Liver (tissue), 9 donors: Measurements from ENCODE around the gene ZSWIM2. TPM values are rescaled to one million over a fixed set of nuclear protein-coding genes. Genes with fewer than 3 reads are reported as not detected.

ENCODE experiments used
- DNase-seq: peaks from one replicate; pipeline ENCODE4 v3.0.0-alpha.2; 2017; ENCODE audit warnings: low spot score
- H3K27ac ChIP-seq, 2 donors: one replicate each; pipeline ENCODE4 v1.7.0; 2013; ENCODE audit warnings: inconsistent platforms in 2 of 2, low read length in 2 of 2, control low read depth in 1 of 2, low read depth in 1 of 2, mild to moderate bottlenecking in 1 of 2
- H3K27me3 ChIP-seq, 4 donors: one replicate each; pipeline versions ENCODE4 v1.6.1 to v1.7.0; 2013; ENCODE audit warnings: low read length in 3 of 4, inconsistent platforms in 1 of 4, mild to moderate bottlenecking in 1 of 4, moderate library complexity in 1 of 4; ENCODE audit not compliant: control insufficient read depth in 4 of 4, insufficient read depth in 4 of 4
- H3K36me3 ChIP-seq, 4 donors: one replicate each; pipeline versions ENCODE4 v1.6.1 to v1.7.0; 2013; ENCODE audit warnings: low read length in 3 of 4, mild to moderate bottlenecking in 3 of 4, low read depth in 1 of 4, moderate library complexity in 1 of 4; ENCODE audit not compliant: control insufficient read depth in 4 of 4, insufficient read depth in 3 of 4
- H3K4me1 ChIP-seq, 4 donors: one replicate each; pipeline versions ENCODE4 v1.6.1 to v1.7.0; 2013; ENCODE audit warnings: low read length in 3 of 4, mild to moderate bottlenecking in 3 of 4, moderate library complexity in 1 of 4; ENCODE audit not compliant: control insufficient read depth in 4 of 4, insufficient read depth in 4 of 4
- H3K4me3 ChIP-seq, 3 donors: one replicate each; pipeline versions ENCODE4 v1.6.1 to v1.7.0; 2013; ENCODE audit warnings: low read length in 3 of 3, control low read depth in 1 of 3, low read depth in 1 of 3, mild to moderate bottlenecking in 1 of 3
- H3K9ac ChIP-seq, 2 donors: one replicate each; pipeline ENCODE4 v1.7.0; 2013; ENCODE audit warnings: low read length in 2 of 2, mild to moderate bottlenecking in 2 of 2, moderate library complexity in 2 of 2, control low read depth in 1 of 2, low read depth in 1 of 2
- H3K9me3 ChIP-seq, 4 donors: one replicate each; pipeline versions ENCODE4 v1.6.1 to v1.7.0; 2013; ENCODE audit warnings: low read length in 3 of 4; ENCODE audit not compliant: control insufficient read depth in 4 of 4
- ATF3 ChIP-seq: IDR thresholded peaks from 2 replicates; pipeline ENCODE4 v1.6.1; 2016; ENCODE audit warnings: antibody characterized with exemption
- CTCF ChIP-seq: fragments of 150-350 bp; IDR thresholded peaks from 2 replicates; pipeline ENCODE4 v1.5.1; 2017; ENCODE audit warnings: improper control_type of control experiment, low read depth, low read length; ENCODE audit not compliant: missing input control
- EGR1 ChIP-seq, 2 donors: IDR thresholded peaks; 2 replicates each; pipeline ENCODE4 v1.6.1; 2016 to 2018; ENCODE audit warnings: antibody characterized with exemption in 2 of 2, low read depth in 2 of 2
- FOXA1 ChIP-seq: IDR thresholded peaks from 2 replicates; pipeline ENCODE4 v1.6.1; 2016; ENCODE audit warnings: antibody characterized with exemption
- FOXA2 ChIP-seq: IDR thresholded peaks from 2 replicates; pipeline ENCODE4 v1.6.1; 2016; ENCODE audit warnings: antibody characterized with exemption
- GABPA ChIP-seq, 2 donors: IDR thresholded peaks in 1 of 2; conservative IDR thresholded peaks in 1 of 2; 2 replicates each; pipeline ENCODE4 v1.6.1; 2016; ENCODE audit warnings: antibody characterized with exemption in 2 of 2, mild to moderate bottlenecking in 1 of 2, moderate library complexity in 1 of 2
- HNF4A ChIP-seq, 2 donors: conservative IDR thresholded peaks; 2 replicates each; pipeline ENCODE4 v1.6.1; 2016; ENCODE audit warnings: antibody characterized with exemption in 2 of 2, mild to moderate bottlenecking in 2 of 2
- HNF4G ChIP-seq: IDR thresholded peaks from 2 replicates; pipeline ENCODE4 v1.6.1; 2016; ENCODE audit warnings: antibody characterized with exemption
- JUND ChIP-seq, 2 donors: IDR thresholded peaks; 2 replicates each; pipeline ENCODE4 v1.6.1; 2016; ENCODE audit warnings: antibody characterized with exemption in 2 of 2
- MAX ChIP-seq: IDR thresholded peaks from 2 replicates; pipeline ENCODE4 v1.6.1; 2016; ENCODE audit warnings: antibody characterized with exemption
- NR2F2 ChIP-seq: IDR thresholded peaks from 2 replicates; pipeline ENCODE4 v1.6.1; 2016; ENCODE audit warnings: antibody characterized with exemption
- RAD21 ChIP-seq, 2 donors: IDR thresholded peaks; 2 replicates each; pipeline ENCODE4 v1.6.1; 2016; ENCODE audit warnings: antibody characterized with exemption in 2 of 2, mild to moderate bottlenecking in 2 of 2
- REST ChIP-seq: IDR thresholded peaks from 2 replicates; pipeline ENCODE4 v1.6.1; 2016; ENCODE audit warnings: antibody characterized with exemption, mild to moderate bottlenecking
- RXRA ChIP-seq, 2 donors: IDR thresholded peaks; 2 replicates each; pipeline ENCODE4 v1.6.1; 2017 to 2018; ENCODE audit warnings: antibody characterized with exemption in 2 of 2, mild to moderate bottlenecking in 1 of 2
- SP1 ChIP-seq: IDR thresholded peaks from 2 replicates; pipeline ENCODE4 v1.6.1; 2018; ENCODE audit warnings: antibody characterized with exemption, mild to moderate bottlenecking
- TAF1 ChIP-seq: conservative IDR thresholded peaks from 2 replicates; pipeline ENCODE4 v1.6.1; 2016; ENCODE audit warnings: antibody characterized with exemption, mild to moderate bottlenecking
- YY1 ChIP-seq: IDR thresholded peaks from 2 replicates; pipeline ENCODE4 v1.6.1; 2016; ENCODE audit warnings: antibody characterized with exemption, mild to moderate bottlenecking
- ZBTB33 ChIP-seq: IDR thresholded peaks from 2 replicates; pipeline ENCODE4 v1.6.1; 2016; ENCODE audit warnings: antibody characterized with exemption
- WGBS: extraction: QIAGEN DNeasy Blood & Tissue Kit; methylation state at CpG from one replicate; pipeline ENCODE4 v1.1.7; 2013; 5-methylcytosine and 5-hydroxymethylcytosine counted together
- polyA plus RNA-seq, 2 donors: library from polyadenylated mRNA; stranded (reverse) in 1 of 2; unstranded in 1 of 2; fragments of 200-250 nt in 1 of 2; fragments of >200 nt in 1 of 2; fragmentation: Nextera tagmentation in 1 of 2; extraction: Ambion mirVana in 1 of 2; gene quantifications; one replicate each; pipeline versions ENCODE4 v1.2.1 to v1.2.3, GENCODE V29; 2013 to 2015
- total RNA-seq, 2 donors: library from RNA; depleted of rRNA; stranded (reverse); fragments of >200 nt; gene quantifications; one replicate each; pipeline ENCODE4 v1.2.3, GENCODE V29; 2014
- donor health status: healthy.
- donor health status: healthy.
- donor health status: healthy.
- donor health status: healthy.
- donor health status: healthy.

Gene ZSWIM2
- total and polyA plus RNA-seq, 4 donors, result not detected

- Histone ChIP-seq H3K9me3 (no peaks in the 10 kb centered on the region), H3K4me1 (no peaks in the 10 kb centered on the region), H3K27me3 (no peaks in the 10 kb centered on the region), H3K27ac (no peak overlapping the region), H3K9ac (no peak overlapping the region), H3K36me3 (no peaks in the 10 kb centered on the region), H3K4me3 (no peak overlapping the region)
- 94% methylated on average over 2 of the region's 2 CpGs for WGBS
- no peak for TF ChIP-seq ATF3
- no peak for TF ChIP-seq ZBTB33
- no peak for TF ChIP-seq HNF4A (conservative IDR thresholded peaks at IDR 0.05)
- TF ChIP-seq SP1, result no peak
- no peak for TF ChIP-seq REST
- TF ChIP-seq TAF1, result no peak
- TF ChIP-seq RXRA (IDR thresholded peaks at IDR 0.05), result no peak
- no peak for TF ChIP-seq NR2F2
- TF ChIP-seq MAX, result no peak
- TF ChIP-seq FOXA1, result no peak
- no peak for TF ChIP-seq RAD21 (IDR thresholded peaks at IDR 0.05)
- TF ChIP-seq GABPA (IDR thresholded peaks at IDR 0.05 in 1 of 2, conservative IDR thresholded peaks at IDR 0.05 in 1 of 2), result no peak
- no peak for TF ChIP-seq HNF4G
- no peak for TF ChIP-seq YY1
- DNase-seq, result no peak
These were observed 26.6 kb downstream of the ZSWIM2 start for GRCh38 chr2:186822323-186822722.

GRCh38 chr2:186820303-186820702 lies 28.7 kb downstream of the ZSWIM2 start:
- no peaks in the 10 kb centered on the region for H3K27me3 ChIP-seq
- H3K9me3 ChIP-seq, result no peaks in the 10 kb centered on the region
- H3K4me1 ChIP-seq, result no peaks in the 10 kb centered on the region
- DNase-seq, result no peak
- no peak overlapping the region for H3K27ac ChIP-seq
- 72% methylated on average over 7 of the region's 7 CpGs for WGBS
- H3K9ac ChIP-seq, result no peak overlapping the region
- no peak overlapping the region for H3K4me3 ChIP-seq
- H3K36me3 ChIP-seq, result no peaks in the 10 kb centered on the region
- no peak for TF ChIP-seq ZBTB33
- no peak for TF ChIP-seq RXRA (IDR thresholded peaks at IDR 0.05)
- TF ChIP-seq FOXA2, result no peak
- no peak for TF ChIP-seq SP1
- no peak for TF ChIP-seq ATF3
- no peak for TF ChIP-seq REST
- no peak for TF ChIP-seq NR2F2
- TF ChIP-seq JUND (IDR thresholded peaks at IDR 0.05), result no peak
- TF ChIP-seq CTCF, result no peak
- no peak for TF ChIP-seq HNF4A (conservative IDR thresholded peaks at IDR 0.05)
- TF ChIP-seq GABPA (IDR thresholded peaks at IDR 0.05 in 1 of 2, conservative IDR thresholded peaks at IDR 0.05 in 1 of 2), result no peak
- no peak for TF ChIP-seq HNF4G
- no peak for TF ChIP-seq EGR1 (IDR thresholded peaks at IDR 0.05; ENCODE audit: low read depth in 2 of 2)
- TF ChIP-seq FOXA1, result no peak
- no peak for TF ChIP-seq TAF1
- TF ChIP-seq YY1, result no peak
- no peak for TF ChIP-seq RAD21 (IDR thresholded peaks at IDR 0.05)
